HCT116 (cell line): ENCODE measurements around the gene APBA2.

Experiments
- EZH2 ChIP-seq: fragments of 200-600 bp; sonication (generic); IDR thresholded peaks from 2 replicates; pipeline ENCODE4 v1.6.1; 2017; ENCODE audit warnings: antibody characterized with exemption, mixed run types
- POLR2AphosphoS5 ChIP-seq: IDR thresholded peaks from 2 replicates; pipeline ENCODE4 v1.6.1; 2011; ENCODE audit warnings: mild to moderate bottlenecking, low read depth, low read length, moderate library complexity
- TF ChIP-seq, protein P1 (sequence below), 3 experiments: fragments of 200-600 bp in 1 of 3; sonication (generic) in 1 of 3; IDR thresholded peaks in 2 of 3; conservative IDR thresholded peaks in 1 of 3; 2 replicates each; pipeline ENCODE4 v1.5.1; 2012 to 2017; ENCODE audit warnings: low read depth in 2 of 3, low read length in 2 of 3, antibody characterized with exemption in 1 of 3, borderline replicate concordance in 1 of 3, control low read depth in 1 of 3, mild to moderate bottlenecking in 1 of 3, mixed read lengths in 1 of 3, mixed run types in 1 of 3, moderate library complexity in 1 of 3; ENCODE audit not compliant: insufficient read depth in 1 of 3

DNA sequence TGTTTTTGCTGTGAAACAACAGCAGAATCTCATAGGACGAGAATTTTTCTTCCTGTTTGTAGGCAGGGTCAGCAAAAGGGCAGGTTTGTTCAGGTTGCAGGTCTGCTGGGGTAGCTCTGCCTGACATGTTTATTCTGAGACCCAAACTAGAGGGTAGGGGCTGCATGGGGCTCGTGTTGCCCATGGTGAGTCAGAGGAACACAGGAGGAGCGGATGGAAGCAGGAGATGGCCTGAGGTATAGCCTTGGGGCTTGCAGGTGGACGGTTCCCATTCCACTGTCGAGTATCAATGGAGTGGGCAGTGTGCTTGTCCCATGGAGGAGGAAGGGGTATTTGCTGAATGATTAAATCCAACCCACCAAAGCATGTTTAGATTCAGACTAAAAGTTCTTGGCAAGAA, 138.9 kb downstream of the APBA2 start:
- TF ChIP-seq, protein P1, sequence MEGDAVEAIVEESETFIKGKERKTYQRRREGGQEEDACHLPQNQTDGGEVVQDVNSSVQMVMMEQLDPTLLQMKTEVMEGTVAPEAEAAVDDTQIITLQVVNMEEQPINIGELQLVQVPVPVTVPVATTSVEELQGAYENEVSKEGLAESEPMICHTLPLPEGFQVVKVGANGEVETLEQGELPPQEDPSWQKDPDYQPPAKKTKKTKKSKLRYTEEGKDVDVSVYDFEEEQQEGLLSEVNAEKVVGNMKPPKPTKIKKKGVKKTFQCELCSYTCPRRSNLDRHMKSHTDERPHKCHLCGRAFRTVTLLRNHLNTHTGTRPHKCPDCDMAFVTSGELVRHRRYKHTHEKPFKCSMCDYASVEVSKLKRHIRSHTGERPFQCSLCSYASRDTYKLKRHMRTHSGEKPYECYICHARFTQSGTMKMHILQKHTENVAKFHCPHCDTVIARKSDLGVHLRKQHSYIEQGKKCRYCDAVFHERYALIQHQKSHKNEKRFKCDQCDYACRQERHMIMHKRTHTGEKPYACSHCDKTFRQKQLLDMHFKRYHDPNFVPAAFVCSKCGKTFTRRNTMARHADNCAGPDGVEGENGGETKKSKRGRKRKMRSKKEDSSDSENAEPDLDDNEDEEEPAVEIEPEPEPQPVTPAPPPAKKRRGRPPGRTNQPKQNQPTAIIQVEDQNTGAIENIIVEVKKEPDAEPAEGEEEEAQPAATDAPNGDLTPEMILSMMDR (IDR thresholded peaks at IDR 0.05 in 2 of 3, conservative IDR thresholded peaks at IDR 0.05 in 1 of 3; ENCODE audit: borderline replicate concordance in 1 of 3, insufficient read depth in 1 of 3, low read depth in 2 of 3, low read length in 2 of 3) = no peak
- TF ChIP-seq POLR2AphosphoS5 (no peak), EZH2 (no peak)
